Neural progenitor cell (in vitro differentiated cells): ENCODE measurements around the gene RNF157.

Experiments used
- CTCF ChIP-seq: fragments of 200-600 bp; sonication (generic); IDR thresholded peaks from 2 replicates; pipeline ENCODE4 v1.5.1; 2017; ENCODE audit warnings: antibody characterized with exemption, mild to moderate bottlenecking
- EZH2phosphoT487 ChIP-seq: fragments of 200-600 bp; sonication (generic); IDR thresholded peaks from 2 replicates; pipeline ENCODE4 v1.6.1; 2017; ENCODE audit warnings: antibody characterized with exemption

- no peak for TF ChIP-seq CTCF
- no peak for TF ChIP-seq EZH2phosphoT487
Observed at GRCh38 chr17:76149214-76149613, 91.1 kb downstream of the RNF157 start.
